ENCODE measurements around the gene C1QTNF12.

DNA sequence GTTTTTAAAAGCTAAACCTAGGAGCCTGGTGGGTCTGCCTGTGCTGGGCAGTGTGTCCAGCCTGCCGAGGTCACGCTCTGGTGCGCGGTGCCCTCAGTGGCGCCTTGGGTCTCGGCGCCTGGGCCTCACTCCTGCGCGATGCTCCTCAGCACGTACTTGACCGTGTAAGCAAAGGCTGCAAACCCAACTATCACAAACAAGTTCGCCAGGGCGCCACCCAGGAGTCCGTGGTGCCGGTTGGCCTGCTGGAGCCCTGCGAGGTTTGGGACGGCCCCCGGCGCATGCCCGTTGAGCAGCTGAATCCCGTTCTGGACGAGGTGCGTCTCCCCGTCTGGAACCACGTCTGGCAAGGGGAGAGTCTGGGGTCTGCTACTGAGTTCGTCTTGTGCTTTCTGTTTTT is 8.6 kb upstream of the C1QTNF12 start:
- TF ChIP-seq, protein P1, sequence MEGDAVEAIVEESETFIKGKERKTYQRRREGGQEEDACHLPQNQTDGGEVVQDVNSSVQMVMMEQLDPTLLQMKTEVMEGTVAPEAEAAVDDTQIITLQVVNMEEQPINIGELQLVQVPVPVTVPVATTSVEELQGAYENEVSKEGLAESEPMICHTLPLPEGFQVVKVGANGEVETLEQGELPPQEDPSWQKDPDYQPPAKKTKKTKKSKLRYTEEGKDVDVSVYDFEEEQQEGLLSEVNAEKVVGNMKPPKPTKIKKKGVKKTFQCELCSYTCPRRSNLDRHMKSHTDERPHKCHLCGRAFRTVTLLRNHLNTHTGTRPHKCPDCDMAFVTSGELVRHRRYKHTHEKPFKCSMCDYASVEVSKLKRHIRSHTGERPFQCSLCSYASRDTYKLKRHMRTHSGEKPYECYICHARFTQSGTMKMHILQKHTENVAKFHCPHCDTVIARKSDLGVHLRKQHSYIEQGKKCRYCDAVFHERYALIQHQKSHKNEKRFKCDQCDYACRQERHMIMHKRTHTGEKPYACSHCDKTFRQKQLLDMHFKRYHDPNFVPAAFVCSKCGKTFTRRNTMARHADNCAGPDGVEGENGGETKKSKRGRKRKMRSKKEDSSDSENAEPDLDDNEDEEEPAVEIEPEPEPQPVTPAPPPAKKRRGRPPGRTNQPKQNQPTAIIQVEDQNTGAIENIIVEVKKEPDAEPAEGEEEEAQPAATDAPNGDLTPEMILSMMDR (IDR thresholded peaks at IDR 0.05 in 4 of 5, conservative IDR thresholded peaks at IDR 0.05 in 1 of 5) = no peak
- no peak for TF ChIP-seq POLR2A (IDR thresholded peaks at IDR 0.05)
